Measurements from ENCODE around the gene PTGES.

The PTGES gene

DNA sequence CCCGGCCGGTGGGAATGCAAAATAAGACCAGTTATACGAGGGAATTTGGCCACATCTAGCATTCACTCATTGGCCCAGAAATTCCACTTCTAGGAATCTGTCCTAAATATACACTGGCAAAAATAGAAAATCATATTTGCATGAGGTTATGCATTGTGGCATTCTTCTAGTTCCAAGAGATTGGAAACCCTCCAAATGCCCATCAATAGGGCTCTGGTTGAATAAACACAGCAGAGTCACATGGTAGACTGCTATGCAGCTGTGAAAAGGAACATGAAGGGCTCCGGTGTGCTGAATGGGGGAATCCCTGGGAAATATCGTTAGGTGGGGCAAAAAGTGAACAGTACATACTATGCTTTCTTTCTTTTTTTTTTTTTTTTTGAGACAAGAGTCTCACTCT is 36.8 kb downstream of the PTGES start:
- no peak for DNase-seq

DNA sequence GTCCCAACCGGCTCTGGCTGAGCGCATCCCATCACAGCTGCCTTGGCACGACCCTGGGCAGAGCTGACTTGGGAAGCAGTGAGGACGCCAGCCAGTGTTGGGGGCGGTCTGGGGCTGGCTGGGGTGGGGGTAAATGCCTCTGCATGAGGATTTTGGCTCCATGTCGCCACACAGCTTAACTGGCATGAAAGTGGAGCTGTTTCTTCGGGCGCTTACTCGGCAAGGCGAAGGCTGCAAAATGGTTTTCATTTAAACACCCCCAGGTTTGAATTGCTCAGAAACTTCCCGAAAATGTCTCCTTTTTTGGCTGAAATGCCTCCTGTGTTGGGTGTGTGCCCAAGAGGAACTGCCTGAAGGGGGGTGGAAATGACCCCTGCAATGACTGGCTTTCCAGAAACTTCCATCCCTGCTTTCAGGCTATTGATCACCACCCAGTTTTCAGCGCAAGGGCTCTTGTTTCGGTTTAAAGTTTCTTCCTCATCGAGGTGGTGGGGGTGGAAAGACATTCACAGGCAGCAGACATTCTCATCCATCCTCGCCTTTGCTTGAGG is 38.3 kb downstream of the PTGES start:
- DNase-seq, result no peak

GRCh38 chr9:129713402-129713679 is 39.5 kb downstream of the PTGES start:
- no peak for DNase-seq

DNA sequence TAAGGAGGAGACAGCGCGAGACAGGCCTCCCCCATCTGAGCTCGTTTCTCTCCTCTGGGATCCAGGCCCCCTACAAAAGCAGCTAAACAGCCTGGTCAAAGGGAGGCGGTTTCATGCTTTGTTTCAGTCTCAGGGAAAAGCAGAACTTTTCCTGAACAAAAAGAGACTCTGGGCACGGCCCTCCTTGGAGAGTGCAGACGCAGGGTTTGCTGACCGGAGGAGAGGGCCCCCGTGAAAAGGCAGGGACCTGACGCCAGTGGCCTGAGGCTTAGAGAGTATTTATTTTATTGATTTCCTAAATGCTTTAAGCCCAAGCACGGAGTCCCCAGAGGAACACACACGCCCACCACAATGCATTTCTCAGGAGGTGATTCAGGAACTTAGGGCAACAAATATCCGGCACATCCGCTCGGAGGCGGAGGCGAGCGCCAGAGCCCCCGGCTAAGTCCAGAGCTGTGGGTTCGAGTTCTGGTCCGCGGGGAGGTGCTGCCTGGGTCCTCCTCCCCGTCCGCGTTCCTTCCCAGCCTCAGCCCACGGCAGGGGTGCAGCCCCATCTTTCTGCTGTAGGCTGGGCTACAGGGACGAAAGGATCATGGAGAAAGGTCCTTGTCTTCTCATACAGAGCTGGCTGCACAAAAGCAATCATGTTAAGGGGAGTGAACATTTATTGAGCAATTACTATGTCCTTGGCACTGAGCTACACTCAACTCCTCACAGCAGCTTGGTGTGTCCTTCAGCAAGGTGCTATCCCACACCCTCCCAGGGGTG is 40.0 kb downstream of the PTGES start:
- DNase-seq, result no peak

DNA sequence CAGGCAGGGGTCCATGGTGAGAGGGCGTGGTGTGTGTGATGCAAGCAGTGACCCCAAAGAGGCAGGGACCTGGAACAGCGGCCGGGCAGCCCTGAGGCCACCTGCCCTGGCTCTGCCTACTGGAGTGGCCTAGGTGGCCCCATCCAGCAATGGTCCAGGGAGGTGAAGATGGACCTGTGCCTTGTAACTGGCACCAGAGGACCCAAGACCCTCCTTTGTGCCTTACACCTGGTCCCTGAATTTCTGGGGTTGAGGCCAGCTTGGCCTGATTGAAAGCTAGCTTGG is 42.7 kb downstream of the PTGES start:
- no peak for DNase-seq

GRCh38 chr9:129709438-129710168 is 43.2 kb downstream of the PTGES start:
- DNase-seq, result no peak

DNA sequence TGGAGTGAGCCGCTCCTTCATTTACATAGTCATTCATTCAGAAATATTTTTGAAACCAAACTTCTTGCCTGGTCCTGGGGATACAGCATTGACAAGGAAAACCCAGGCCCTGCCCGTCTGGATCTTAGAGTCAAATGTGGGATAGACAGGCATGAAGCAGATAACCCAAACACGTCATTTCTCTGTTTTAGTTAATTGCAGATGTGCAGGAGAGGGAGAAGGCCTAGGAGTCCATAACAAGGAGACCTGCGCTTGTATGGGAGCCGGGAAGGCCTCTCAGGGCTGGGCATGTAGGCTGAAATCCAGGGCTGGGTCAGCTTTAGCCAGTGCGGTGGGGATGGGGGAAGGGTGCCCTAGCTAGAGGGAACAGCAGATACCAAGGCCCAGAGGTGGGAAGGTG is 44.0 kb downstream of the PTGES start:
- no peak for DNase-seq

GRCh38 chr9:129704807-129705206 is 48.0 kb downstream of the PTGES start:
- no peak for DNase-seq

DNA sequence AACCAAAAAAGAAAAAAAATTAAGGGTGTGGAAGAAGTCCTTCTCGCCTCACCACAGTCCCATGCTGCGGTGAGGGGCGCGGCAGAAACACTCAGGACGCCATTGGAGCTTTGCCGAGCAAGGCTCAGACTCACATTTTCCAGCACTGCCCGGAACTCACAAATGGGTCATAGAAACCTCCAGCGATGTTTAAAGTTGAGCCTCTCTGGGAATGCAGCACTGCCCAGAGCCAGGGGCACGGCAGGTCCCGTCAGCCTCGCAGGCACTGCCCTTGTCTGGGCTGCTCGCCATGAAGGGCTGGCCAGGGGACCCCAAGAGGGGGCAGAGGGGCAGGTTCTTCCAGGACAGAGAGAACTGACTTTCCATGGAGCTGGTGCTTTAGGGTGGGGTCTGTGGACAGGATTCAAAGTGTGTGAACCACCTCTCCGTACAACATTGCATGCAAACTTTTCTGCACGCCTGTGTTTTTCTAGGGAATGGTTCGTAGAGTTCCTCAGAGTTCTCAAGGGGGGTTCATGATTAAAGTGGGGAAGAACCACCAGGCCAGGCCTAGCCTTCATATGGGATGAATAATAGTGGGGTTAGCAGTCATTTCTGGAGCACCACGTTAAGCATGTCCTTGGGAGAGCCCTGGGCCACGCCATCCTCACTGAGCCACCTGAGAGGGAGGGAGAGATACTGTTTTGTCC is 49.0 kb downstream of the PTGES start:
- DNase-seq, result no peak

DNA sequence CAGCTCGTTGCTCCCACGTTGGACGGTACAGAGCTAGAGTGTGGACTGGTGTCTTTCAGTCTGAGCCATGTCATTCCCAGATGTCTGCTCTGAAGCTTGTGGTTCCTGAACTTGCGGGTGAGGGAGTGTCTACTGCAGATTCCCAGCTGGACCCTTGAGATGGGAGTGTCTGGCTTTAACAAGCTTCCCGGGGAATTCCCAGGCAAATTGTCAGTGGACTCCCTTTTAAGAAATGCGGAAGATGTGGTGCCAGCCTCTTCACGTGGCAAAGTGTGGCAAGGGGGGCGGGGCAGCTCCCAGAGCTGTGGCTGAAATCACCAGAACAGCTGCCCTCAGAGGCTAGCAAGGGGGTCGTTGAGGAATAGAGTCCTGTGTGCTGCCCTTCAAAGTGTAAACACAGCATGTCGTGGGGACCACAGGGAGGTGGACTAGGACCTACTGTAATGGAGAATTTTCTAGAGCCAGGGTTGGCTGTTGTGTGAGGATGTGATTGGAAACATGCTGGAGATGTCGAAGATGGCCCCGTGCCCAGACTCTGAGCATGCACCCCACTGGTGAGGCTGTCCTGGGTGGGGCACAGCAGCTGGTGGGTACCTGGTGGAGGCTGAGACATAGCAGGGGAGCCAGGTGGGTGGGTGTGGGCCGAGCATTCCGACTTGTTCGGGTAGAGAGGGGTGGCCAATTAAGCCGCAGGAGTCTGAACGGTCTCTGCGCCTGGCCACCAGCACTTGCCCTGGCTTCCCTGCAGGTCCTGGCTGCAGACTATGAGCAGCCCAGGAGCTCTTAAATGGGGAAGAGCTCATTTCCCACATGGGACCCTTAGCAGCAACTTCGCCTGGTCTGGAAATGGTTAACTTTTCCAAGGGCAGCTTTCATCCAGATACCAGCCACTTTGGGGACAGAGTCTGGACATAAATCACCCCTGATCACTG is 50.0 kb downstream of the PTGES start:
- DNase-seq, result no peak

- no peak for DNase-seq
These were observed 51.3 kb downstream of the PTGES start for GRCh38 chr9:129701549-129701948.

- DNase-seq, result no peak
These were observed 51.8 kb downstream of the PTGES start for GRCh38 chr9:129701054-129701453.

DNA sequence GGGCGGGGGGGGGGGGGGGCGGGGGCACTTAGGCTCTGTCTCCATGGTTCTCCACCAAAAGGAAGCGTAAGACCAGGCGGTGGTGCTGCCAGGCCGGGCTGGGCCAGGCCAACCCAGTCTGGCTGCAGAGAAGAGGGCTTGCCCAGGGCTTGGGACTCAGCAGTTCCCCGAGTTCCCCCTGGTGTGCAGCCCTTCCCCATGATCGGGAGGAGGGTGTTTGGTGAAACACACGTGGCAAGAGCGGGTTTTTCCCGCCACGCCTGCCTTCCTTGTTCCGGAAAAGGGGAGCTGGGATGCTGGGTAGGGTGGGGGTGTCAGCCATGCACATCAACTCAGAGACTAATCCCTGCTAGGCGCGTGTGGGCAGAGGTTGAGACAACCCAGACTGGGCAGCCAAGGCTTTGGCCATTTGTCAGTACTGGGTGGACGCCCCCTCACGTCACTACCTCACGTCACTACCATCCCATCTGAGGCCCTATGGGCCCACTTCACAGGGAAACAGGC is 54.5 kb downstream of the PTGES start:
- DNase-seq, result no peak

GRCh38 chr9:129697656-129698253 is 55.1 kb downstream of the PTGES start:
- no peak for DNase-seq

GRCh38 chr9:129696944-129697655 is 55.7 kb downstream of the PTGES start:
- no peak for DNase-seq

DNA sequence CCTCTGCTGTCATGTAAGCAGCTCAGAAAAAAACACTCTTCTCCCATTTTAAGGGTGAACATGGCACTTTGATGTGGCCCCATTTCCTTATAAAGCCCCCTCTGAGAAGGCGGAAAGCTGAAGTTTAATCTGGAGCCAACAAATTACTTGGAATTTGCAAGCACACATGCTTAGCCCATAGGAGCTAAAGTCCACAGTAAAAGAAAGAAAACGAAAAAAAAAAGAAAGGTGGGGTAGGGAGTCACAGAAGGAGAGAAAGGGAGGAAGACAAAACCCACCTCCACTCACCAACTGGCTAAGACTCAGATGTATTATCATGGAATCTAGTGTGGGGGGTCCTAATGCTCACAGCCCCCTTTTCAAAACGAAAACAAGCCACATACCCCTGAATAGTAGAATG is 57.0 kb downstream of the PTGES start:
- DNase-seq, result no peak

DNA sequence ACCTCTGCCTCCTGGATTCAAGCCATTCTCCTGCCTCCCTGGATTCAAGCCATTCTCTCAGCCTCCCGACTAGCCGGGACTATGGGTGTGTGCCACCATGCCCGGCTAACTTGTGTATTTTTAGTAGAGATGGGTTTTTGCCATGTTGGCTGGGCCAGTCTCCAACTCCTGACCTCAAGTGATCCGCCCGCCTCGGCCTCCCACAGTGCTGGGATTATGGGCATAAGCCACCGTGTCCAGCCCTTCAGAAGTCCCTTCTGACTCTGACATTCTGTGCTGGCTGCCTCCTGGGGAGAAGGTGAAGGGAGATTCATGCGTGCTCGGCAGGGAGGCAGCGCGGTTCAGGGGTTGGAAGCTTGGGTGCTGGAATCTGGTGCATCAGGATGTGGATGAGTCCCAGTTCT is 58.6 kb downstream of the PTGES start:
- DNase-seq, result no peak

GRCh38 chr9:129693741-129694140 is 59.1 kb downstream of the PTGES start:
- no peak for DNase-seq

DNA sequence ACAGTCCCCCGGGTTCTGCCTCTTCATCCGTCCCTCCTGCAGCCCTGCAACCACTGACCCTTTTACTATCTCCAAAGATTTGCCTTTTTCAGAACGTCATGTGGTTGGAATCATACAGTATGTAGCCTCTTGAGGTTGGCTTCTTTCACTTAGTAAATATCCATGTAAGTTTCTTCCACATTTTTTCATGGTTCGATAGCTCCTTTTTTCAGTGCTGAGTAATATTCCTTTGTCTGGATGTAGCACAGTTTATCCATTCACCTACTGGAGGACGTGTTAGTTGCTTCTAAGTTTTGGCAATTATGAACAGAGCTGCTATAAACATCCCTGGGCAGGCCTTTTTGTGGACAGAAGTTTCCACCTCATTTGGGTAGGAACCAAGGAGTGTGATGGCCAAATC is 60.3 kb downstream of the PTGES start:
- no peak for DNase-seq
